Measurements from ENCODE around the gene LYG2. TPM values are rescaled to one million over a fixed set of nuclear protein-coding genes. Genes with fewer than 3 reads are reported as not detected.

The LYG2 gene
- total and polyA plus RNA-seq, 10 donors, result not detected

DNA sequence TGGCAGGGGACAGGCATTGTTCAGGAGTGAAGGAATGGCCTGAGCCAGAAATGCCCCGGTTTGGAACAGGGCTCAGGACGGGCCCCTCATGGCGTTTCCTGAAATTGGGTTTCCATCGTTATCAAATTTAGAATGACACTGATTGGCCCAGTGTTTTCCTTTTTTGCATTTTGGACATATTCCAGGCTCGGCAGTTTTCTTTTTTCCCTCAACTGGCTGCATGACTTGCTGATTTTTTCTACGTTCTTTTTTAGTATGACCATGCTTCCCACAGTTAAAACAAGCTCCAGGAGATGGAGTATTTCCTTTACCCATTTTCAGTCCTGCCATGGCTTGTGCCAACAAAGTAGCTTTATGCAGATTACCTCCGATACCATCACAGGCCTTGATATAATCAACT lies 20.4 kb upstream of the LYG2 start:
- no peak overlapping the region for H3K27ac ChIP-seq
- DNase-seq, result no peak
- TF ChIP-seq POLR2AphosphoS5 (IDR thresholded peaks at IDR 0.05), result no peak
- intact Hi-C loops (cut with DNase I; ENCODE audit: low total_unique reads), result no loop called here
- peaks cover 4 to 35% (median 26%) of the 10 kb centered on the region in 8 donors for H3K9me3 ChIP-seq
- H3K4me3 ChIP-seq, result no peak overlapping the region
- H3K4me1 ChIP-seq, result no peaks in the 10 kb centered on the region
- 52 to 73% (median 67%) methylated on average over 7 of the region's 7 CpGs for WGBS, 5 donors
- no peaks in the 10 kb centered on the region for H3K27me3 ChIP-seq (replicated peaks in 1 of 7)
- peaks cover 0 to 13% (median 0%) of the 10 kb centered on the region in 6 donors for H3K36me3 ChIP-seq

DNA sequence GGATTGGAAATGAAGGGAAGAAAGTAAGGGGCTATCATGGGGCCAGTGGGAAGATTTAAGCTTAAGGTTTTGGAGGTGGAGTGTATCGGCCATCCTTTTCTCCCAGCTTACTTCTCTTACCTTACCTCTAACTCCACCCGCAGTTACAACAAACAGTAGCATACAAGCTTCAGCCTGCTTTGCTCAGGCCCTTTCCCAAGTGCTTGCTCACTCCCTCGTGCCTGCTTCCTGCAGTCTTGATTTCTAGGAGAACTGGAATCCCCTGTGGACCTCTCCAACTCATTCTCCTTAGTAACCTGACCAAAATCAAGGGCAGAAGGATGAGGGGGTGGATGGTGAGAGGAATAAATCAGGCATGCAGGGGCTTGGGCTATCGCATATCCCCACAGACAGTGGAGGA lies 5.8 kb upstream of the LYG2 start:
- TF ChIP-seq POLR2A (IDR thresholded peaks at IDR 0.05) (no peak), POLR2AphosphoS5 (IDR thresholded peaks at IDR 0.05) (no peak)
- TF ChIP-seq, protein P1, sequence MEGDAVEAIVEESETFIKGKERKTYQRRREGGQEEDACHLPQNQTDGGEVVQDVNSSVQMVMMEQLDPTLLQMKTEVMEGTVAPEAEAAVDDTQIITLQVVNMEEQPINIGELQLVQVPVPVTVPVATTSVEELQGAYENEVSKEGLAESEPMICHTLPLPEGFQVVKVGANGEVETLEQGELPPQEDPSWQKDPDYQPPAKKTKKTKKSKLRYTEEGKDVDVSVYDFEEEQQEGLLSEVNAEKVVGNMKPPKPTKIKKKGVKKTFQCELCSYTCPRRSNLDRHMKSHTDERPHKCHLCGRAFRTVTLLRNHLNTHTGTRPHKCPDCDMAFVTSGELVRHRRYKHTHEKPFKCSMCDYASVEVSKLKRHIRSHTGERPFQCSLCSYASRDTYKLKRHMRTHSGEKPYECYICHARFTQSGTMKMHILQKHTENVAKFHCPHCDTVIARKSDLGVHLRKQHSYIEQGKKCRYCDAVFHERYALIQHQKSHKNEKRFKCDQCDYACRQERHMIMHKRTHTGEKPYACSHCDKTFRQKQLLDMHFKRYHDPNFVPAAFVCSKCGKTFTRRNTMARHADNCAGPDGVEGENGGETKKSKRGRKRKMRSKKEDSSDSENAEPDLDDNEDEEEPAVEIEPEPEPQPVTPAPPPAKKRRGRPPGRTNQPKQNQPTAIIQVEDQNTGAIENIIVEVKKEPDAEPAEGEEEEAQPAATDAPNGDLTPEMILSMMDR (IDR thresholded peaks at IDR 0.05 in 8 of 11, conservative IDR thresholded peaks at IDR 0.05 in 3 of 11), result no peak
- peaks cover 0 to 8% (median 0%) of the 10 kb centered on the region in 8 donors for H3K9me3 ChIP-seq
- intact Hi-C loops (cut with DNase I; ENCODE audit: low total_unique reads), result no loop called here
- no peaks in the 10 kb centered on the region for H3K4me1 ChIP-seq
- no peaks in the 10 kb centered on the region for H3K36me3 ChIP-seq
- H3K4me3 ChIP-seq, result no peak overlapping the region
- no peaks in the 10 kb centered on the region for H3K27me3 ChIP-seq (replicated peaks in 1 of 7)
- DNase-seq, result no peak
- 77 to 88% (median 79%) methylated on average over 4 of the region's 4 CpGs for WGBS, 5 donors
- H3K27ac ChIP-seq, result no peak overlapping the region

DNA sequence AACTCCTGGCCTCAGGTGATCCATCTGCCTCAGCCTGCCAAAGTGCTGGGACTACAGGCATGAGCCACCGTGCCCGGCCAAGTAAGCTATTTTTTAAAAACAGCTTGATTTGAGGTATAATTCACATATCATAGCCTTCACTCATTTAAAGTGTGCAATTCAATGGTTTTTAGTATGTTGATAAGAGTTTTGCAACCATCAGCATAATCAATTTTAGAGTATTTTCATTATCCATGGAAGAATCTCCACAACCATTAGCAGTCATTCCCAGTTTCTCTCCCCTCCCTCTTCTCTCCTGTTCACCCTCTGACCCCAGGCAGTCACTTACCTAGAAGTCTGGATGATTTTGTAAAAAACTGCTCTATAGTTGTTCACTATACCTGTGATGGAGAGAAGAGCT lies 4.7 kb upstream of the LYG2 start:
- Histone ChIP-seq H3K27ac (no peak overlapping the region), H3K27me3 (replicated peaks in 1 of 7) (no peaks in the 10 kb centered on the region), H3K4me1 (no peaks in the 10 kb centered on the region), H3K9me3 (peaks cover 0 to 8% (median 0%) of the 10 kb centered on the region in 8 donors), H3K4me3 (no peak overlapping the region), H3K36me3 (no peaks in the 10 kb centered on the region)
- WGBS, 5 donors, result 89 to 100% (median 98%) methylated on average over 2 of the region's 2 CpGs
- no peak for TF ChIP-seq POLR2A (IDR thresholded peaks at IDR 0.05)
- no peak for TF ChIP-seq POLR2AphosphoS5 (IDR thresholded peaks at IDR 0.05)
- TF ChIP-seq, protein P1 (IDR thresholded peaks at IDR 0.05 in 8 of 11, conservative IDR thresholded peaks at IDR 0.05 in 3 of 11), result no peak
- DNase-seq, result no peak
- intact Hi-C loops (cut with DNase I; ENCODE audit: low total_unique reads), result no loop called here

DNA sequence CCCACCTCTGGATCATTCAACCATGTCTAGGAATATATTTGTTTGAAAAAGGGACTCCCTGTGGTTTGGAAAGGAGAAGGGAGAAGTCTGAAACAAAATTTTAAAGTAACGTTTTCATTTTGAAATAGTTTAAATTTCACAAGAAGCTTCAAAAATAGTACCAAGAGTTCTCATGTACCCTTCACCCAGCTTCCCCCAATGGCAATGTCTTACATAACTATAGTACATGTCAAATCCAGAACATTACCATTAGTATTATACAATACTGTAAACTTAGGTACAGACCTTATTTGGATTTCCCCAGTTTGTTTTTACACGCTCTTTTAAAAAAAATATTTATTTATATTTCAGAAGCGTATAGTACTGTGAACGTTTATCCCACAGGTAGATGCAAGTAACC lies 4.0 kb upstream of the LYG2 start:
- no peak overlapping the region for H3K4me3 ChIP-seq
- TF ChIP-seq, protein P1 (IDR thresholded peaks at IDR 0.05 in 8 of 11, conservative IDR thresholded peaks at IDR 0.05 in 3 of 11), result no peak
- TF ChIP-seq POLR2AphosphoS5 (IDR thresholded peaks at IDR 0.05) (no peak), POLR2A (IDR thresholded peaks at IDR 0.05) (no peak)
- no peak overlapping the region for H3K27ac ChIP-seq
- H3K9me3 ChIP-seq, result peaks cover 0 to 8% (median 0%) of the 10 kb centered on the region in 8 donors
- H3K36me3 ChIP-seq, result no peaks in the 10 kb centered on the region
- no peaks in the 10 kb centered on the region for H3K4me1 ChIP-seq
- no peaks in the 10 kb centered on the region for H3K27me3 ChIP-seq (replicated peaks in 1 of 7)
- 72 to 98% (median 84%) methylated on average over 4 of the region's 4 CpGs for WGBS, 5 donors
- DNase-seq, result no peak
- intact Hi-C loops (cut with DNase I; ENCODE audit: low total_unique reads), result no loop called here

DNA sequence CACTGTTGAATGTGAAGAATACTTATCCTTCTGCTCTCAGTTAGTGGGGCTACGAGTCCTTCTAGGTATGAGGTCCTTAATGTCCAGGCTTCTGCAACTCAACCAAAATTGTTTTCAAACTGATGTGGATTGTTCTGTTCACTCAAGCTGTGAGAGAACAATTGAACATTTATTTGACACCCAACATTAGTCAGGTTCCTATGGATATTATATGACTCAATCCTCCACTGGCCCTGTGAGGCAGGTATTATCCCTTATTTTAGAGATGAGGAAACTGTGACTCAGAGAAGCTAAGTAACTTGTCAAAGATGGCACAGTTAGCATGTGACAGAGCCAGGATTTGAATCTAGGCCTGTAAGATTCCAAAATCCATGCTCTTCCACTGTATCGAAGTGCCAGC lies 1.2 kb upstream of the LYG2 start:
- TF ChIP-seq, protein P1 (IDR thresholded peaks at IDR 0.05 in 8 of 11, conservative IDR thresholded peaks at IDR 0.05 in 3 of 11), result no peak
- no peak for TF ChIP-seq POLR2AphosphoS5 (IDR thresholded peaks at IDR 0.05)
- TF ChIP-seq POLR2A (IDR thresholded peaks at IDR 0.05), result no peak
- WGBS, 5 donors, result 93 to 100% (median 94%) methylated on average over 2 of the region's 2 CpGs
- intact Hi-C loops (cut with DNase I; ENCODE audit: low total_unique reads), result no loop called here
- no peak for DNase-seq
- no peaks in the 10 kb centered on the region for H3K27me3 ChIP-seq (replicated peaks in 1 of 7)
- H3K36me3 ChIP-seq, result no peaks in the 10 kb centered on the region
- H3K27ac ChIP-seq, result no peak overlapping the region
- H3K4me1 ChIP-seq, result no peaks in the 10 kb centered on the region
- H3K9me3 ChIP-seq, result peaks cover 0 to 8% (median 0%) of the 10 kb centered on the region in 8 donors
- no peak overlapping the region for H3K4me3 ChIP-seq
